ENCODE results near the gene TMEM30B. TPM values are rescaled to one million over a fixed set of nuclear protein-coding genes. Genes with fewer than 3 reads are reported as not detected.

Gene TMEM30B
- total and polyA plus RNA-seq, 12 donors = 0.15 to 1.9 (median 0.60) TPM

GRCh38 chr14:61268812-61269211, 12.3 kb downstream of the TMEM30B start:
- peaks cover 0 to 8% (median 0%) of the 10 kb centered on the region in 9 donors for H3K4me1 ChIP-seq
- H3K27me3 ChIP-seq = peaks cover 3 to 69% (median 30%) of the 10 kb centered on the region in 7 donors
- no peak overlapping the region for H3K27ac ChIP-seq
- TF ChIP-seq CTCF (IDR thresholded peaks at IDR 0.05) = no peak
- ATAC-seq = no peak
- no peaks in the 10 kb centered on the region for H3K36me3 ChIP-seq
- 24 to 25% methylated on average over 1 of the region's 1 CpG for WGBS, 2 donors
- no peak overlapping the region for H3K4me3 ChIP-seq
- DNase-seq = no peak
- intact Hi-C loops (cut with DNase I) = loop anchor here in 1 of 10 donors (1.0 kb wide), 1 partner anchor 17 kb away; no protein-coding TSS in a partner anchor
- H3K9me3 ChIP-seq = no peaks in the 10 kb centered on the region

DNA sequence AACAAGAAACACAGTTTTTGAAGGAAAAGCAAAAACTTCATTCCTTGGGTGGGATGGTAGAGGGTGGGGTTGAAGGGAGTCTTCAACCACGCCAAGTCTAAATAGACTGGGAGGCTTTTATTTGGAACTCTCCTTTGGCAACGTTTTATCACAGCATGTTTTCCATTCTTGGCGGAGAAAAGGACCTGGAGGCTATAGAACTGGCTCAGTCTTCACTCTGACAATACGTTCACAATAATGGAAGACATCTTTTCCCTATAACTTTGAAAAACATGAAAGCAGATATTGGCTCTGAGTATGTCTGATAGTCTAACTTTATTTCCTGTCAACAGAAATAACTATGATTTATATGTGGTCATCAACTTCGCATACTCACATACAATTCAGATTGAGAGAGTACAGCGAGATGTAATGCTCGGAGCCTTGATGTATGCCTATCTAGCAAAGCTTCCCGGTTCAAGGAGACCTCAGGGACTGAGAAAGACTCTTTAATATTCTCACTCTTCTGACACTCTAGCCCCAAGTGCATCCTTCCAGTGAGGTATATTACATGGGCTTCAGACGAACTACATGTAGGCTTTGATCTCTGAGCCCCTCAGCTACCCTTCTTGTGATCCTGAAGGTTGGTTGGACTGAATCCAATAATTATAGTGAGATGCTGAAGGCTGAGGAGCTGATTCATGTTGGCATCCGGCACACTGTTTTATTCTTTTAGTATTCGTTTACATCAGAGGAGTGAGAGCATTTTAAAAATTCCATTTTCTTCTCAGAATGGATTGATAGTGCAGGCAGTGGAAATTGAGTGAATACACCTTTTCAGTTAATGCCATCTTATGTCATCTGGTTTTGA, 14.0 kb downstream of the TMEM30B start:
- WGBS, 2 donors = 50 to 52% methylated on average over 11 of the region's 11 CpGs
- H3K9me3 ChIP-seq = no peaks in the 10 kb centered on the region
- no peak for TF ChIP-seq CTCF (IDR thresholded peaks at IDR 0.05)
- H3K36me3 ChIP-seq = no peaks in the 10 kb centered on the region
- peaks cover 0 to 8% (median 0%) of the 10 kb centered on the region in 9 donors for H3K4me1 ChIP-seq
- no peak overlapping the region for H3K4me3 ChIP-seq
- DNase-seq (no peak), ATAC-seq (peak in 1 of 8 donors; percentile 15)
- H3K27ac ChIP-seq = no peak overlapping the region
- peaks cover 3 to 52% (median 34%) of the 10 kb centered on the region in 7 donors for H3K27me3 ChIP-seq
- intact Hi-C loops (cut with DNase I) = no loop called here

GRCh38 chr14:61266436-61266835, 14.7 kb downstream of the TMEM30B start:
- TF ChIP-seq CTCF (IDR thresholded peaks at IDR 0.05) = no peak
- ATAC-seq = no peak

GRCh38 chr14:61264651-61265050, 16.5 kb downstream of the TMEM30B start:
- WGBS, 2 donors = 63 to 65% methylated on average over 4 of the region's 4 CpGs
- TF ChIP-seq CTCF (IDR thresholded peaks at IDR 0.05) = no peak
- Histone ChIP-seq H3K27me3 (peaks cover 3 to 47% (median 37%) of the 10 kb centered on the region in 7 donors), H3K4me1 (peaks cover 0 to 4% (median 0%) of the 10 kb centered on the region in 9 donors), H3K4me3 (no peak overlapping the region), H3K9me3 (no peaks in the 10 kb centered on the region), H3K36me3 (no peaks in the 10 kb centered on the region), H3K27ac (no peak overlapping the region)
- DNase-seq (no peak), ATAC-seq (no peak)
- intact Hi-C loops (cut with DNase I) = no loop called here

More at GRCh38 chr14:61266436-61266835, 14.7 kb downstream of the TMEM30B start:
- Histone ChIP-seq H3K4me1 (peaks cover 0 to 8% (median 0%) of the 10 kb centered on the region in 9 donors), H3K9me3 (no peaks in the 10 kb centered on the region), H3K27me3 (peaks cover 3 to 51% (median 37%) of the 10 kb centered on the region in 7 donors), H3K4me3 (no peak overlapping the region), H3K27ac (no peak overlapping the region), H3K36me3 (no peaks in the 10 kb centered on the region)
- 70 to 72% methylated on average over 4 of the region's 4 CpGs for WGBS, 2 donors
- intact Hi-C loops (cut with DNase I) = no loop called here
- no peak for DNase-seq
